GM19099 (cell line): Measurements from ENCODE around the gene NKIRAS1.

Experiments used
- POLR2A ChIP-seq: IDR thresholded peaks from 3 replicates; pipeline ENCODE4 v1.6.1; 2011; ENCODE audit warnings: low read depth; ENCODE audit not compliant: insufficient read length; ENCODE audit errors: extremely low read depth

NKIRAS1 gene

DNA sequence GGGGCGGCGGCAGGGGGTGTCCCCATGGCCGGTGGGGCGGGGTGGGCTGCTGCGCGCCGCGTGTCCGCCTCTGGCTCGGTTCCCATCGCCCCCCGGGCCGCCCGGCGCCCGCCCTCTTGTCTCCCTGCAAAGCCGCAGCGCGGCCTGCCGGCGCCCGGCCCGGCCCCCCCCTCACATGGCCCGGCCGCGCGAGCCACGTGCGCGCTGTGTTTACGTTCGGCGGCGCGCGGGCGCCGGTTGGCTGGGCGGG lies 28.8 kb upstream of the NKIRAS1 start:
- TF ChIP-seq POLR2A, result no peak

DNA sequence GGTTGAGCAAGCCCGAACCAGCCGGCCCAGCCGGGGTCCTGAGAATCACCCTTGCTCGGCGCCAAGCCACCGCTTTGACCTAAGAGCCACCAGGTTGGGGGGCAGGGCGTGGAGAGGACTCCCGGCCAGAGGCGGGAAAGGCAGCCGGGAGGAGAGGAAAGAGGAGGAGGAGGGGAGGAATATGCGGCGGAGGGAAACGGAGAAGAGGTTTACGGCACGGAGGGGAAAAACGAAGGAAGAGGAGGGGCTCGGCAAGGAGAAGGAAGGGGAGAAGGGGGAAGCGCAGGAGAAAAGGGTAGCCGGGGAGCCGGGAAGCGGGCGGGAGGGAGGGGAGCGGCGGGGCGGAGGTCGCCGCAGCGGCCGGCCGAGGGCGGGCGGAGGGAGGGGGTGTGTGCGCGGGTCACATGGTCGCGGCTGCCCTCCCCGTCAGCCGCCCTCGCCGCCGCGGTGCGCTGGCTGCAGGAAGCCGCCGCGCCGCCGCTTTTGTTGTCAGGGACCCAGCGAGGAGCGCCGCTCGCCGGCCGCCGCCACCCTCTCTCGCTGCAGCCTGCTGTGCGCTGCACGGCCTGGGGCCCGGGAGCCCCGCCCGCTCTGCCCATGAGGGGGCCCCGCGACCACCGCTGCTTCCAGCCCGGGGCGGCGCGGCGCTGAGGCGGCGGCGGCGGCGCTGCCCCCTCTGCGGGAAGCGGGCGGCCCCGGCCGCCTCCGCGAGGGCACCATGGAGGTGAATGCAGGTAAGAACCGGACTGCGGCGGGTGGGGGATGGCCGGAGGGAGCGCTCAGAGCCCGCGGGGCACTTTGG lies 28.3 kb upstream of the NKIRAS1 start, which contains the start of gene NR1D2:
Gene NR1D2, plus strand, starts transcription at position 426 of the 802 bp plus-strand sequence. Its CDS starts 293 bp downstream, at position 719.
- peak; percentile 33 for TF ChIP-seq POLR2A

- TF ChIP-seq POLR2A, result no peak
Observed at GRCh38 chr3:23944007-23944783, 27.4 kb upstream of the NKIRAS1 start.

DNA sequence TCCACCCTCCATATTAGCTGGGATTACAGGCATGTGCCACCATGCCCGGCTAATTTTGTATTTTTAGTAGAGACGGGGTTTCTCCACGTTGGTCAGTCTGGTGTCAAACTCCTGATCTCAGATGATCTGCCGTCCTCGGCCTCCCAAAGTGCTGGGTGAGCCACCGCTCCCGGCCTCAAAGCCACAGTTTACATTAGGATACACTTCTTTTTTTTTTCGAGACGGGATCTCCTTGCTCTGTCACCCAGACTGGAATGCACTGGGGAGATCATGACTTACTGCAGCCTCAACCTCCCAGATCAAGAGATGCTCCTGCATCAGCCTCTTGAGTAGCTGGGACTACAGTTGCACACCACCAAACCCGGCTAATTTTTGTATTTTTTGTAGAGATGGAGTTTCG lies 25.8 kb upstream of the NKIRAS1 start:
- TF ChIP-seq POLR2A, result no peak

GRCh38 chr3:23941440-23941839 lies 24.6 kb upstream of the NKIRAS1 start:
- no peak for TF ChIP-seq POLR2A

DNA sequence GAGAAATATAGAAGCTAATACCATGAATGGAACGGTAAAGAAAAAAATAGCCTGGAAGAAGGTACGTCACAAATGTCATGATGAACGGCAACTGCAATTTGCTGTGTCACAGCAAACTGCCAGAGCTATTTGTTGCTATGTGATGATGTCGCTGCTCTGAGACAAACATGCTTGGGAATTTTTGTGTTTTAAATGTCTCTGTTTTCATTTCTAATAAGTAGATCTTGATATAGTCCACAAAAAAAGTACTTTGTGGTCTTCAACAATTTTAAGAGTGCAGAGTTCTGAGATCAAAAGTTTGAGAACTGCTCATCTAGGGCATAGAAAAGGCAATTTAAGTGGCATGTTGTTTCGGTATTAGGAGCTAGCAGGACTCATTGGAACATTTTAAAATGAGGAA lies 24.0 kb upstream of the NKIRAS1 start:
- no peak for TF ChIP-seq POLR2A

DNA sequence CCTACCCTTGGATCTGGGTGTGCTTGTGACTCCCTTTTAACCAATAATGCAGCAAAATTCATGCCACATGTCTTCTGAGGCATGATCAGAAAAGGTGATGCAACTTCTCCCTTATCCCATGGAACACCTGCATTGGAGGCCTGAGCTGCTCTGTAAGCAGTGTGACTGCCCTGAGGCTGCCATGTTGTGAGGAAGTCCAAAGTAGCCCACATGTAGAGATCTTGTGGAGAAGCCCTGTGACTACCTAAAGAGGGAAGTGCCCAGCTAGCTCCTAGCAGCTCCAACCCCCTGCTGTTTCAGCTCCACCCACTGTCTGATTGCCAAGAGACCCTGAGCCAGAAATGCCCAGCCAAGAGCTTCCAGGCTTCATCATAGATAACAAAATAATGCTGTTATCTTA lies 21.9 kb upstream of the NKIRAS1 start:
- TF ChIP-seq POLR2A, result no peak

- no peak for TF ChIP-seq POLR2A
Observed at GRCh38 chr3:23937296-23937695, 20.5 kb upstream of the NKIRAS1 start.

GRCh38 chr3:23934253-23934652 lies 17.5 kb upstream of the NKIRAS1 start:
- no peak for TF ChIP-seq POLR2A

- TF ChIP-seq POLR2A, result no peak
Observed at GRCh38 chr3:23932571-23932970, 15.8 kb upstream of the NKIRAS1 start.

- TF ChIP-seq POLR2A, result no peak
Observed at GRCh38 chr3:23931597-23931996, 14.8 kb upstream of the NKIRAS1 start.

- TF ChIP-seq POLR2A, result no peak
Observed at GRCh38 chr3:23928524-23928923, 11.7 kb upstream of the NKIRAS1 start.

GRCh38 chr3:23926736-23927135 lies 9.9 kb upstream of the NKIRAS1 start:
- no peak for TF ChIP-seq POLR2A

GRCh38 chr3:23926246-23926645 lies 9.5 kb upstream of the NKIRAS1 start:
- TF ChIP-seq POLR2A, result no peak

- TF ChIP-seq POLR2A, result no peak
Observed at GRCh38 chr3:23923786-23924185, 7.0 kb upstream of the NKIRAS1 start.

- TF ChIP-seq POLR2A, result no peak
Observed at GRCh38 chr3:23921052-23921511, 4.3 kb upstream of the NKIRAS1 start.
